Colonic mucosa (tissue), 4 donors: Measurements from ENCODE around the gene JPH2. TPM values are rescaled to one million over a fixed set of nuclear protein-coding genes. Genes with fewer than 3 reads are reported as not detected.

Experiments
- DNase-seq: peaks from one replicate; pipeline ENCODE4 v3.0.0-alpha.2; 2020
- H3K27ac ChIP-seq: fragments of 200-600 bp; one replicate; pipeline ENCODE4 v1.8.0; 2021
- H3K27me3 ChIP-seq: fragments of 200-600 bp; one replicate; pipeline ENCODE4 v1.8.0; 2021
- H3K36me3 ChIP-seq: fragments of 200-600 bp; one replicate; pipeline ENCODE4 v1.8.0; 2021
- H3K4me1 ChIP-seq: fragments of 200-600 bp; one replicate; pipeline ENCODE4 v1.8.0; 2021; ENCODE audit warnings: mild to moderate bottlenecking
- H3K4me3 ChIP-seq: fragments of 200-600 bp; one replicate; pipeline ENCODE4 v1.8.0; 2021
- H3K9ac ChIP-seq, 2 donors: one replicate each; pipeline ENCODE4 v1.7.0; 2013; ENCODE audit warnings: control low read depth in 2 of 2, low read depth in 2 of 2, low read length in 2 of 2
- H3K9me3 ChIP-seq: fragments of 200-600 bp; one replicate; pipeline ENCODE4 v1.8.0; 2021
- CTCF ChIP-seq: fragments of 200-600 bp; IDR thresholded peaks from one replicate; pipeline ENCODE4 v1.8.0; 2022; ENCODE audit warnings: antibody characterized with exemption, mild to moderate bottlenecking
- intact Hi-C: fragments of 100-400 bp; cut with DNase I; formaldehyde crosslinking; loops from one replicate; pipeline ENCODE4 v1.14.1; 2022
- total RNA-seq, 2 donors: library from RNA; stranded (reverse); fragmentation: NEBNext Ultra II Directional in 1 of 2; extraction: Animal tissue kit (Norgen Biotek cat#: 25700) in 1 of 2; gene quantifications; one replicate each; pipeline ENCODE4 v1.2.1, GENCODE V29; 2021
- donor health status: healthy.
- donor health status: DM: no; HTN: no; CAD: no.
- donor health status: DM: no; HTN: no; CAD: no.

JPH2 gene
- total RNA-seq, 2 donors from 2014 or later: 1.3 to 13.8 TPM

GRCh38 chr20:44180814-44181213 lies 6.2 kb downstream of the JPH2 start:
- no peak overlapping the region for H3K4me3 ChIP-seq
- no peaks in the 10 kb centered on the region for H3K9me3 ChIP-seq
- H3K27ac ChIP-seq: no peak overlapping the region
- DNase-seq: no peak
- no peaks in the 10 kb centered on the region for H3K4me1 ChIP-seq
- no peak for TF ChIP-seq CTCF
- no peaks in the 10 kb centered on the region for H3K27me3 ChIP-seq
- no peak overlapping the region for H3K9ac ChIP-seq
- intact Hi-C loops: loop anchor here (10.0 kb wide), 1 partner anchor 426 kb away; no protein-coding TSS in a partner anchor
- H3K36me3 ChIP-seq: no peaks in the 10 kb centered on the region

GRCh38 chr20:44176833-44177534 lies 10.0 kb downstream of the JPH2 start:
- Histone ChIP-seq H3K9ac (peak overlapping the region in 1 of 2 donors; percentile 58), H3K4me1 (no peaks in the 10 kb centered on the region), H3K9me3 (no peaks in the 10 kb centered on the region), H3K27me3 (no peaks in the 10 kb centered on the region), H3K27ac (no peak overlapping the region), H3K36me3 (no peaks in the 10 kb centered on the region), H3K4me3 (no peak overlapping the region)
- peak; percentile 35 for DNase-seq
- TF ChIP-seq CTCF: no peak
- intact Hi-C loops: no loop called here

GRCh38 chr20:44174996-44175765 lies 11.8 kb downstream of the JPH2 start:
- no peak overlapping the region for H3K9ac ChIP-seq
- H3K27me3 ChIP-seq: no peaks in the 10 kb centered on the region
- no peak for DNase-seq
- no peak overlapping the region for H3K27ac ChIP-seq
- H3K4me3 ChIP-seq: no peak overlapping the region
- no peaks in the 10 kb centered on the region for H3K4me1 ChIP-seq
- H3K9me3 ChIP-seq: no peaks in the 10 kb centered on the region
- H3K36me3 ChIP-seq: no peaks in the 10 kb centered on the region
- TF ChIP-seq CTCF: no peak
- intact Hi-C loops: no loop called here

- intact Hi-C loops: no loop called here
- DNase-seq: no peak
- Histone ChIP-seq H3K4me3 (no peak overlapping the region), H3K36me3 (no peaks in the 10 kb centered on the region), H3K9ac (no peak overlapping the region), H3K27me3 (no peaks in the 10 kb centered on the region), H3K27ac (no peak overlapping the region), H3K4me1 (no peaks in the 10 kb centered on the region), H3K9me3 (no peaks in the 10 kb centered on the region)
- TF ChIP-seq CTCF: no peak
These were observed 13.1 kb downstream of the JPH2 start for GRCh38 chr20:44173846-44174245.

GRCh38 chr20:44173116-44173515 lies 13.9 kb downstream of the JPH2 start:
- intact Hi-C loops: no loop called here
- no peaks in the 10 kb centered on the region for H3K36me3 ChIP-seq
- H3K27ac ChIP-seq: no peak overlapping the region
- no peak overlapping the region for H3K9ac ChIP-seq
- no peak overlapping the region for H3K4me3 ChIP-seq
- no peaks in the 10 kb centered on the region for H3K9me3 ChIP-seq
- no peak for TF ChIP-seq CTCF
- H3K27me3 ChIP-seq: no peaks in the 10 kb centered on the region
- H3K4me1 ChIP-seq: no peaks in the 10 kb centered on the region
- DNase-seq: no peak
